Measurements from ENCODE around the gene FGFRL1.
A peak's percentile ranks its signal among the peaks of the same experiment; 100 is the strongest.
"Not testable (repeated sequence)": the region's sequence is repeated elsewhere in the genome, so short reads cannot be mapped to it uniquely, and the experiment has no call there.

FGFRL1 gene

DNA sequence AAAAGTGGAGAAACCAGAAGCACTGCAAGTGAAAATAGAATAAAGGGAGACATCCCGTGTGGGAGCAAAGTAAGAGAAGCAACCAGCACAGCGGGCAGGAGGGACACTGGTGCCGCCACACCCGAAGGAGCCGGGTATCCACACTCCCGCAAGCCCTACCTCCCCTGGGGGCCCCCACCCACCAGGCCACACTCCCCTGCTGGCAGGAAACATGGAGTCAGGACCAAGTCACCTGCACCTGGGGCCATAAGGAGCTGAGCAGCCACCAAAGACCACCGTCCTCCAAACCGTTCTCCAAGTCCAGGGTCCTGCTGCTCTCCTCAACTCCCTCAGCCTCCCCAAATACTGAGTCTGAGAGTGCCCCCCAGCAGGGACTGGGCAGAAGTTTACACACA is 30.5 kb downstream of the FGFRL1 start:
- DNase-seq, result no peak

DNA sequence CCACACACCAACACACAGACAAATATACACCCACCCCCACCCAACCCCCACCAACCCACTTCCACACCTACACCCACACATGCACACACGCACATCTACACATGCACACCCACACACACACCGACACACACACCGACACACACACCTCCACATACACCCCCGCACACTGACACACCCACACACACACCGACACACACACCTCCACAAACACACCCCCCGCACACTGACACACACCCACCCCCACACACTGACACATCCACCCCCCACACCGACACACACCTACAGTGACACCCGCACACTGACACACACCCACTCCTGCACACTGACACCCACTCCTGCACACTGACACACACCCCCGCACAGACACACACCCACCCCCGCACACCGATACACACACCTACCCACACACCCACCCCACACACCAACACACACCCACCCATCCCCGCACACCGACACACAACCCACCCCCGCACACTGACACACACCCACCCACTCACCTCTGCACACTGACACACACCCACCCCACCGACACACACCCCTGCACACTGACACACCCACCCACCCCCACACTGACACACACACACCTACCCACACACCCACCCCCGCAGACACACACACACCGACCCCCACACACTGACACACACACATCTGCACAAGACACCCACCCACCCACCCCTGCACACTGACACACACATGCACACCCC is 31.1 kb downstream of the FGFRL1 start:
- no peak for DNase-seq

- no peak for DNase-seq
Measured at GRCh38 chr4:1043162-1043561, 31.7 kb downstream of the FGFRL1 start.

DNA sequence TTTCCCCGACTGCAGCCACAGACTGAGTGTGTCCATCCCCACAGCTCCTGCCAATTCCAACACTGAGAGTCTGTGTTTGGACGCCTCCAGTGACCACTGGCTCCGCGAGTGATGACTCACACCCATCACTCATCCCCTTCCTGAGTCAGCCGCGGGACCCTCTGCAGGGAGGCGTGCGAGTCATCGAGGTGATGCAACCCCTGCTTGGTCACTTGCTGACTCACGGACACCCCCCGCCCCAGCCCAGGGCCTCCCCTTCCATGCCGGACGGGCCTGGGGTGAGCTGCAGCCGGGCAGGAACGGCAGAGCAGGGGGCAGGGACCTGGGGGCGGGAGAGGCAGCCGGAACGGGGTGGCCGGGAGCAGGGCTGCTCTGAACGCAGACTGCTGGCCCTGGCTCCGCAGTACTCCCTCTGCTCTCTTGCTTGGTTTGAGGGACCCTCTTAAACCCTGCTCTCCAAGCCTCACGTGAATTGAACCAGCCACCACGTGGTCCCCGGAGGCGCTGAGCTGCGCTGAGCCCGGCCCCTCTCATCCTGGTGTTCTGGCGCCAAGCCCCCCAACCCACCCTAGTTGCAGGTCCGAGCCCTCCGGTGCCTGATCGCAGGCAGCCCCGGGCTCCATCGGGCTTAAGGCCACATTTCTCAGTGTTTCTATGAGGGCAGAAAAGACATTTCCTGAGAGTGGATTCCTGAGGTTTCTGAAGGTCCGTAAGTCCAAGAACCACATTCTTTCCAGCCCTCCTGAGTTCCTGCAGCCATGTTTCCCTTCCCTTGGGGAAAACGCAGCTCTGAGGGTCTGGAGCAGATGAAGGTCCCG is 32.4 kb downstream of the FGFRL1 start:
- DNase-seq, result peak; percentile 64

- DNase-seq, result no peak
Measured at GRCh38 chr4:1044469-1045192, 33.2 kb downstream of the FGFRL1 start.

GRCh38 chr4:1045193-1045594 is 33.8 kb downstream of the FGFRL1 start:
- no peak for DNase-seq

DNA sequence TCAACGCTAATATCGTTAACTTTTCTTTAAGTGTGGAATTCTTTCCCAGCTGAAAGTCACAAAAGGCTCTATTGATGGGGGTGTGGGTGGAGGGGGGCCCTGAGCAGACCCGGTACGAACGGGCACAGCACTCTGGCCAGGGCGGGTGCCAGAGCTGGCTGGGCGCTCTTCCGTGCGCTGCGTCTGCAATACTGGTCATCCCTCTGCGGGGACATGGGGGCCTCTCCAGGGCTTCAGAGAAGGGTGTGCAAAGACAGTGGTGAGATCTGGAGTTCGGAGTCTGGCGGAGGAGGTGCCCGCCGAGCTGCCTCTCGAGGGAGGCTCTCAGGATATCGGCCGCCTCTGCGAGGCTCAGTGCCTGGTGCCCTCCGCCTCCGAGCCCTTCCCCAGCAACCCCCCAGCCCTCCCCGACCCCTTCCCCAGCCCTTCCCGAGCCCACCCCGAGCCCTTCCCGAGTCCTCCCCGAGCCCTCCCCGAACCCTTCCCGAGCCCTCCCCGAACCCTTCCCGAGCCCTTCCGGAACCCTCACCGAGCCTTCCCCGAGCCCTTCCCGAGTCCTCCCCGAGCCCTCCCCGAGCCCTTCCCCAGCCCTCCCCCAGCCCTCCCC is 34.3 kb downstream of the FGFRL1 start:
- DNase-seq, result peak; percentile 1

DNA sequence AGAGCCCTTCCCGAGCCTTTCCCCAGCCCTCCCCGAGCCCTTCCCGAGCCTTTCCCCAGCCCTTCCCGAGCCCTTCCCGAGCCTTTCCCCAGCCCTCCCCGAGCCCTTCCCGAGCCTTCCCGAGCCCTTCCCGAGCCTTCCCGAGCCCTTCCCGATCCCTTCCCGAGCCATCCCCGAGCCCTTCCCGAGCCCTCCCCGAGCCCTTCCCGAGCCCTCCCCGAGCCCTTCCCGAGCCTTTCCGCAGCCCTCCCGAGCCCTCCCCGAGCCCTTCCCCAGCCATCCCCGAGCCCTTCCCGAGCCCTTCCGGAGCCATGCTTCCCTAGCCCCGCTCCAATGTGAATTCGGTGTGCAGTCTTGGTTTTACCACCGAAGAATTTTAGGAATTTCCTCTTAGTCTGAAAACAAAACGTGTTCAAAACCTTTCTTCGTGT is 35.2 kb downstream of the FGFRL1 start:
- DNase-seq, result peak; percentile 2

GRCh38 chr4:1047106-1047975 is 35.9 kb downstream of the FGFRL1 start:
- DNase-seq, result no peak

- DNase-seq, result no peak
Measured at GRCh38 chr4:1047976-1048772, 36.7 kb downstream of the FGFRL1 start.

DNA sequence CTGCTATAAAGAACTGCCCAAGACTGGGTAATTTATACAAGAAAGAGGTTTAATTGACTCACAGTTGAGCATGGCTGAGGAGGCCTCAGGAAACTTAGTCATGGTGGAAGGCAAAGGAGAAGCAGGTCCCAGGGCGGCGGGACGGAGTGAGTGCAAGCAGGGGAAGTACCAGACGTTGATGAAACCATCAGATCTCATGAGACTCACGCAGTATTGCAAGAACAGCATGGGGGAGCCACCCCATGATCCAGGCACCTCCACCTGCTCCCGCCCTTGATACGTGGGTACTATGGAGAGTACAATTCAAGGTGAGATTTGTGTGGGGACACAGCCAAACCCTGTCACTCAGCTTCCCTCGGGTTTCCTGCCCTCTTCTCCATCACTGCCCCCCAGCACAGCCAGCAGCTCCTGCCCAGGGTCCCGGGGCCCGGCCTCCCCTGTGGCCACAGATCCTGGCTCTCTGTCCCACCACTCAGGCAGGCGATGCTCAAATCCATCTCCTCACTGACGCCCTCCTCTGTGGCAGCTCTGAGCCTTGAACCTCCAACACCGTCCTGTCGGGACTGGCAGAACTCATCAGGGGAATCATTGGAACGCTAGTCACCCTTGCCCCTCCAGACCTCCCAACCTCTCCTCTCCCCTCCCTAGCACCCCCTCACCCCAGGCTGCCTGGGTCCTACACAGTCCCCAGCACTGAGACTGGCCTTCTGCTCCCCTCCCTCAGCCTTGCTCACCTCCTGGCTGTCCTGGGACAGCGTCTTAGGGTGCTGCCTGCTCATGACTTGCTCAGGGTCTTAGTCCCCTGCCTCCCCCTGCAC is 37.6 kb downstream of the FGFRL1 start:
- DNase-seq, result peak; percentile 72

GRCh38 chr4:1049591-1049905 is 38.1 kb downstream of the FGFRL1 start:
- DNase-seq, result no peak

DNA sequence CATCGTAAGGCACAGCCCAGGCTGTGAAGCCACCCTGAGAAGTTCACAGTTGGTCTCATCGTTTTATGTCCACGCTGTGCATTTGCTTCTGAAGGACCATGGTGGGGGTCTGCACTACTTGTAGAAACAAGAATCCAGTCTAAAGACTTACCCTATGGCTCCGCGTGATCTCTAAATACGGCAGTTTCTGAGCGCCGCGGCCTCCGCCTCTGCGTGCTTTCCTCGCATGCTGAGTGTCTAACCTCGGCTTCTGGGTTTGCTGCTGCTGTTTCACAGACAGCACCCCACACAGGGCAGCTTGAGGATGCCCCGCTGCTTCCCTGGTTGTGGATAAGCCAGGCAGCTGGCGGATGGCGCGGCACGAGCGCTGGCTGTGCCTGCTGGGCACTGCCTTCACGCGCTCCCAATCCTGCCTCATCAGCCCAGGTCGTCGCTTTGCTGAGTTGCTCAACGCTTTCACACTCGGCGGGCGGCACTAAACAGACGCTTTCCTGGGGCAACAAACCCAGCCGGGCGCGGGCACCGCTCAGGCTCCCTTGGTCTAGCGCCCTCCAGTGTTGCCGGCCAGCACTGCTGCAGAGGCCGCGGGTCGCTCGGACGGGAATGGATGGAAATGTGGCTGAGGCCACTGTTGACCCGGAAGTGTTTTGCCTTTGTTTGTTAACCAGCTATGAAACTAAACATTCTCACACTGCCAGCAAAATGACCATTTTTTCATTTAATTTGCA is 39.2 kb downstream of the FGFRL1 start:
- DNase-seq, result no peak

GRCh38 chr4:1051472-1051871 is 40.0 kb downstream of the FGFRL1 start:
- DNase-seq, result no peak

GRCh38 chr4:1052231-1052671 is 40.8 kb downstream of the FGFRL1 start:
- no peak for DNase-seq

DNA sequence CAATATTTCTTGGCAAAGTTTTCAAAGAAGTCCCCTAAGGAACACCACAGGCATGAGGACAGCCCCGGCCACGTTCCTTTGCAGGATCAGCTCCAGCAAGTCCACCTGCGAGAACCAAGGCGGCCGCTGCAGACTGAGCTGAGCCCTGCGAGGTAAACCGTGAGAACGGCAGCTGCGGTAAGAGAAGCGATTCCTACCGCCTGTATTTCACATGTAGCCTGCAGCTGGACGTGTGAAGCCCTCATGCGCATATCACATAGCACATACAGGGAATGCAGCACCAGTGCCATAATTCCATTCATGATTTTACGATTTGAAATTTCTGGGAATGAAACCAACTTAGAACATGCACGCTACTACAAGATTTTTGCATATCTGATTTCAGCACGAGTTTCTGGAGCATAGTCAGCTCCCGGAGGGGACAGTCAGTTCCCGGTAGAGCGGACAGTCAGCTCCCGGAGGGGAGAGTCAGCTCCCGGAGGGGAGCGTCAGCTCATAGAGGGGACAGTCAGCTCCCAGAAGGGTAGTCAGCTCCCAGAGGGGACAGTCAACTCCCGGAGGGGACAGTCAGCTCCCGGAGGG is 41.7 kb downstream of the FGFRL1 start:
- no peak for DNase-seq

DNA sequence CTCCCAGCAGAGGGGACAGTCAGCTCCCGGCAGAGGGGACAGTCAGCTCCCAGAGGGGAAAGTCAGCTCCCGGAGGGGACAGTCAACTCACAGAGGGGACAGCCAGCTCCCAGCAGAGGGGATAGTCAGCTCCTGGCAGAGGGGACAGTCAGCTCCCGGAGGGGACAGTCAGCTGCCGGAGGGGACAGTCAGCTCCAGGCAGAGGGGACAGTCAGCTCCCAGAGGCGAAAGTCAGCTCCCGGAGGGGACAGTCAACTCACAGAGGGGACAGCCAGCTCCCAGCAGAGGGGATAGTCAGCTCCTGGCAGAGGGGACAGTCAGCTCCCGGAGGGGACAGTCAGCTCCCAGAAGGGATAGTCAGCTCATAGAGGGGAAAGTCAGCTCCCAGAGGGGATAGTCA is 42.5 kb downstream of the FGFRL1 start:
- not testable (repeated sequence) for DNase-seq

- not testable (repeated sequence) for DNase-seq
Measured at GRCh38 chr4:1054696-1055242, 43.3 kb downstream of the FGFRL1 start.

DNA sequence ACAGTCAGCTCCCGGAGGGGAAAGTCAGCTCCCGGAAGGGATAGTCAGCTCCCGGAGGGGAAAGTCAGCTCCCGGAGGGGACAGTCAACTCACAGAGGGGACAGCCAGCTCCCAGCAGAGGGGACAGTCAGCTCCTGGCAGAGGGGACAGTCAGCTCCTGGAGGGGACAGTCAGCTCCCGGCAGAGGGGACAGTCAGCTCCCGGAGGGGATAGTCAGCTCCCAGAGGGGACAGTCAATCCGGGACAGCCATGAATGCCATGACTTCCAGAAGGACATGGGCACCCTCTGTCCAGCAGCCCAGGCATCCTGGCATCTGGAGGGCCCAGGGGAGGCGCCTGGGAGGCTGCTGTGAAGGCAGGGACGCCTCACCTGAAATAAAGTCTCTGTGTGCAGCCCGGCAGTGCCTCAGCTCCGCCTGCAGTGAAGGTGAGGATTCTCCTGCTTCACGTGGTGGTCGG is 43.8 kb downstream of the FGFRL1 start:
- not testable (repeated sequence) for DNase-seq

Data from activated CD4-positive, alpha-beta T cell treated with anti-CD3 and anti-CD28 coated beads for 48 hours (primary cell).